NCI-H1092 treated with DMSO at 0.1 percent for 48 hours (cell line): ENCODE data around the gene RER1.

Source experiments
- DNase-seq: peaks from one replicate; lab custom pipeline; 2025; lab: John Stamatoyannopoulos, UW

The RER1 gene

DNA sequence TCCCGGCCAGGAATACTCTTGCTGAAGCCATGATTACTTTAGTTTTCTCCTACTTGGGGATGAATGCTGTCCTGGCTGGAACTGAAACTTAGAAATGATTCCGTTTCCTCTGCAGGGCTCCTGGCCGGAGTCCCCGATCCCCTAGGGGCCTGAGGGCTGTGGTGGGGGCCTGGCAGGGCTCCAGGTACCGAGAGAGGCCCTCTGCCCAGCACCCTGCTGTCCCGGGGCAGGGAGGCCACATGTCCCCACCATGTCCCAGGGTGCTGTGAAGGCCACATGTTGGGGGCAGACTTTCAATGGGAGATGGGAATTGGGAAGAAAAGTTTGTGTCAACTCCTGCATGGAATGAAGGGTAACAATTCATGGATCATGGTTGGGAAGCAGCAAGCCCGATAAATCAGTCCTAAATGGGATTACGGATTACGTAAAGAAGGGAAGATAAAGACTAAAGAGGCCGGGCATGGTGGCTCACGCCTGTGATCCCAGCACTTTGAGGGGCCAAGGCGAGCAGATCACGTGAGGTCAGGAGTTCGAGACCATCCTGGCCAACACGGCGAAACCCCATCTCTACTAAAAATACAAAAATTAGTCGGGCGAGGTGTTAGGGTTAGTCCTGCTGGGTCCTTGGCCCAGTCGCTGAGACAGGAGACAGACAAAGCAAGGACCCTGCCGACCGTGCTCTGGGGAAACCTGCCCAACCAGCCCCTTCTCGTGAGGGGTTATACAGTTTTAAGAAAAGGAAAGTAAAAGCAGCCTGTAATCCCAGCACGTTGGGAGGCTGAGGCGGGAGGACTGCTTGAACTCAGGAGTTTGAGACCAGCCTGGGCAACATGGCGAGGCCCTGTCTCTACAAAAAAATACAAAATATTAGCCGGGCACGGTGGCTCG lies 37.8 kb upstream of the RER1 start:
- DNase-seq: no peak

DNA sequence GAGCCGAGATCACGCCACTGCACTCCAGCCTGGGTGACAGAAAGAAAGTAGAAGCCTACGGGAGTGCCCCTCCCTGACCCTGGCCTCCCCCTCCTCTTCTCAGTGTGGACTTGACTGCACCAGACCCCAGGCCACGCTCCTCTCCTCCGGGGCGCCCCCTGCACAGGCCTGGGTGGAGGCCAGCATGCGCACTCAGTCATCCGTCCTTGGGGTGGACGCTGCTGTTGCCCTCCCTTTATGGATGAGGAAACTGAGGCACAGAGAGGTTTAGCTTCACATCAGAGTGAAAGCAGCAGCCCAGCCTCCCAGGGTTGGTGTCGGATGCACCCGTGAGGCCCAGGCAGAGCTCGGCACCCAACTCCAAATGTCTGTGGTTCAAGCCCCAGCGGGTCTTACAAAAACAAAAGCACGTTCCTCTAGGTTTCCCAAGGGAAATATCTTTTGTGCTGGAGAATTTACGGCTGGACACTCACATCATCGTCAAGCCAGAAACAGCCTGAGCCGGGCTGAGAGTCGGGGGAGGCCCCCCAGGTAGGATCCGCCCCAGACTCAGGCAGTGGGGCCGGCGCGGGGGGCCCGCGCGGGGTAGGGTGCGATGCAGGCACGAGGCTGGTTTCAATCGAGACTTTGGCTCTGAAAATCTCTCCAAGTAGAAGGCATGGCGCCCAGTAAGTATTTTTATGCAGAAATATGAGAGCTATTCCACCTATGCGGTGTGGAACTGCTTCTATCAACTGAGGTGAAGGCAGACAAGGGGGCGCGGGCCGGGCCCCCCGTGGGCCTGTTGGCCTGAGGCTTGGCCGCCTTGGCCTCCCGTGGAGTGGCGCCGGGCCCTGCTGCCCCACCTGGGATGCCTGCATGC lies 36.9 kb upstream of the RER1 start:
- DNase-seq: no peak

DNA sequence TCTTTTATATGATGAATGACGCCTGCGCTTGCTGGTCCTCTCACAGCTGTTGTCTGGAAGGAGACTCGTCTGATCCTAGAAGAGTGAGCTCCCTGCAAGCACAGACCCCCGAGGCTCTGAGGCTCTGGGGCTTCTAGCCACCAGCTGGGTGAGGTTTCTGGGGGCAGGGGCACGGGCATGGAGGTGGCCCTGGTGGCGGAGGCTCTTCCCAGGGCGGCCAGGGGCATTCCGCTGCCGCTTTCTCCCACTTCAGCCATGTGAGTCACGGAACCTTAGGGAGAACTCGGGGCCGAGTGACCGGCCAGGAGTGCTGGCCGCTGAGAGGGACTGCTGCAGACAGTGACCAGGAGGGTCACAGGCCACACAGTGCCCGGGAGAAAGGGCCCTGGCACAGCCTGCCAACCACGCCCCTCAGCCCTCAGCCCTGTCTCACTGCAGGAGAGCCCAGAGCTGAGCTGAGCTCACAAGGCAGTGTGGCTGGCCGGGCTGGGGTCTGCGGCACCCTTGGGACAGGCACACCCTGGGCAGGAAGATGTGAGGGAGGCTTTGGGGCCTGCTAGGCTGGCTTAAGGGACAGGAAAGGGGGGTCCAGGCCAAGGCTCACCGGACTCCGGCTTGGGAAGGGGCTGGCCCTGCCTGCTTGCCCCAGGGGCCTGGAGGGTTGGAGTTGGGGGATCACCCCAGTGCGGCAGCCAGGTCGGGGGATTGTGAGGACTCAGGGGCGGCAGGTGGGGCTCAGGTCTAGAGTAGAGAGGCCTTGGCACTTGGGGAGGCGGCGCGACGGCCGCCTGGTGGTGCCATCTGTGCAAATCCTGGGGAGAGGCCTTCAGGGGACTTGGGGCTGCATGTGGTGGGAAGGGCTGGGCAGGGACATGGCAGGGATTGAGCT lies 36.0 kb upstream of the RER1 start:
- DNase-seq: no peak

DNA sequence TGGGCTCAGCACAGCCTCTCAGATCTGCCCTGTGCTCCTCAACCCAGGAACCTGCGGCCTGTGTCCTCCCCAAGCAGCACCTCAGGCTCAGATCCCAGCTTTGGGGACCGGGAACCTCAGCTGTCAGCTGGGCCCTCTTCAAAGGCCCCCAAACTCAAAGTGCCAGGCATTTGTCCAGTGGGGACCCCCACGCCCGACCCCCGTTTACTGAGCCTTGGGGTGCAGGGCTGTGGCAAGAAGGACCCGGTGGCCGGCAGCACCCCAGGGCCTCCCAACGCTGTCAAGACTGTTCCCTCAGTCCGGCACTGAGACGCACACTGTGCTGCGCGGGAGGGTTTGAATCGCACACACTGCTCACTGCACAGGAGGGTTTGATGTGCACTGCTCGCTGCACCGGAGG lies 35.2 kb upstream of the RER1 start:
- no peak for DNase-seq

DNA sequence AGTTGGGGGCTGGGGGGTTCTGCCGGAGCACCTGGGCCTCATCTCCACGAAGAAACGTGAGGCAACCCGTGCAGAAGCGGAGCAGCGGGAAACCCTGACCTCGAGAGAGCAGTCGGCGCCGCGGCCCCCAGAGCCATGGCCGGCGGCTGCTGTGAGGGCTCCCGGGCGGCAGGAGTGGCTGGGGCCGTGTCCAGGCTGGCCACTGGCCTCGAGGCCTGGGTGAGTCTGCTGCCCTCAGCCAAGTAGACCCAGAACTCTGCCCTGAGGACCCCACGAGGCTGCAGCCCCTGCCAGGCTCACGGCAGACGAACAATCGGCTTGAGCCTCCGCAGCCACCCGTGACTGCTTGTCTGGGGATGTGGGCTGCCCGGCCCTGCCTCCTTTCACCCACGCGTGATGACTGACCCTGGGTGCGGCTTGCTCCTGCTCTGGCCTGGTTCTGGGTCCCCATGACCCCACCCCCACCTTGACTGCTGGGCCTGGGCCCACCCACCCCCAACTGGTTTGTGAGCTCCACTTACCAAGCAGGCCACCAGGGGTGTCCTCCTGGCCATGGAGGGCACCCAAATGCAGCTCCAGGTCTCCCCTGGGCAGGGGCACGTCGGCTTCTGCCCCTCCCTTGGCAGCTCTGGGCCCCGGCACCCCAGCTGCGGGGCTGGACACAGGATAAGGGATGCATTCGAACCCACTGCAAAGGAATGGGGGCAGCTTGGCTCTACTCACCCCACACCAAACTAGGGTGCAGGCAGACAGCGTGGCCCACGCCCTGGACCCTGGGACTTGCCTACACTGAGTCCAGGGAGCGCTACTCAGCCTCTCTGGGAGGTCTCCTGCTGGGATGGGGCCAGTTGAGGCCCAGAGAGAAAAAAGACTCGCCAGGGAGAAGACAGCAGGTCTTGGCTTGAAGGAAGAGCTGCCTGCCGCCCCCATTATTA lies 34.5 kb upstream of the RER1 start:
- DNase-seq: no peak

DNA sequence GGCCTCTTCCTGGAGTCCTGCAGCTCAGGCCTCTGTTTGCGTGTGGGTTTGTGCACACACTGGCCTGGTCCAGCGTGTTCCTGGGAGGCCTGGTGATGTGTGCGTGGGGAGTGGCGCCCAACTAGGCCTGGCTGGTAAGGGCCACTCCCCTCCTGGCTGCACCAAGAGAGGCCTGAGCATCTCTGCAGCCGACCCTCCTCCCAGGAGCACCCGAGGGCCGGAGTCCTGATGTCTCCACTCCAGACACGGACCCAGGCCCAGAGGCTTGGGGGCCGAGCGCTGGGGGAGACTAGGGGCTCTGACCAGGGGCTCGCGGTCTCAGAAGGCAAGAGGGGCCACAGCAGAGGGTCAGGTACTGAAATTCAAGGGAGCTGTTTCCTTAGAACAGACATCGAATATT lies 33.6 kb upstream of the RER1 start:
- no peak for DNase-seq

DNA sequence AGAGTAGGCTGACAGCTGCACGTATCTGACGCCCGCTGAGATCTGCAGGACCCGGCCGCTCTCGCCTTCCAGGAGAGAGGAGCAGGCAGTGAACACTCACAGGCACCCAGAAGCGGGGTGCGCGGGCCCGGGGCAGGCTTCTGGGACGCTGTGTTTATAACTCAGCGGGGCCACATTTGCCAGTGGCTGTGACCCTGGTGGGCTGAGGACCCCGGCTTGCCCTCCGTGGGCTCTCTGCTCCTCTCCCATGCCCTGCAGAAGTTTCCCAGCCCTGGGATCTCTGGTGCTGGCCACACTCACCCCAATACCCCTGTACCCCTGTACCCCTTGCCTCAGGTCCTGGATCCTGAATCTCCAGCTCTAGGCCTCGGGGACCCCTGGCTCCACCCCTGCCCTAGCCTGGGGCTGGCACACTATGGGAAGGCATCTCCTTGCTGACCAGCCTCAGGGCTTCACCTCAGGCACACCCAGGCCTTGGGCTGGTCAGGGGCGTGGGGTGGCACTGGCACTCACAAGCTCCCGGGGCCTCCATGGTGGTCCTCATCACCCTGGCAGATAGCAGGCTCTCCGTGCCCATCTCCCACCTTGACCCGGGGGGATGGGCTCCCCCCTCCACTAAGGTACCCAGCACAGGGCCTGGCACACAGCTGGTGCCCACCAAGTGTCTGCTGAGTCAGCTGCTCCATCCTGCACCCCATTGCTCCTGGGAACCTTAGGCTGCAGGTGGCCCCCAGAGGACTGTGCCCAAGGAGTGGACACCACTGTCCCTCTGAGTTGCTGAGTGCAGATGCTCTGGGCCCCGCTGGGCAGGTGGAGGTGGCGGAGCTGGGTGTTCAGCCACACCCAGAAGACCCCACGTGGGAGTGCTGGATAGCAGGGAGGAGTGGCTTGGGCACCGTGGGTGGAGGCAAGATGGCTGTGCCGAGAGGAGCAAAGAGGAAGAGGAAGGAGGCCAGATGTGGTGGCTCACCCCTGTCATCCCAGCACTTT lies 32.7 kb upstream of the RER1 start:
- DNase-seq: no peak

DNA sequence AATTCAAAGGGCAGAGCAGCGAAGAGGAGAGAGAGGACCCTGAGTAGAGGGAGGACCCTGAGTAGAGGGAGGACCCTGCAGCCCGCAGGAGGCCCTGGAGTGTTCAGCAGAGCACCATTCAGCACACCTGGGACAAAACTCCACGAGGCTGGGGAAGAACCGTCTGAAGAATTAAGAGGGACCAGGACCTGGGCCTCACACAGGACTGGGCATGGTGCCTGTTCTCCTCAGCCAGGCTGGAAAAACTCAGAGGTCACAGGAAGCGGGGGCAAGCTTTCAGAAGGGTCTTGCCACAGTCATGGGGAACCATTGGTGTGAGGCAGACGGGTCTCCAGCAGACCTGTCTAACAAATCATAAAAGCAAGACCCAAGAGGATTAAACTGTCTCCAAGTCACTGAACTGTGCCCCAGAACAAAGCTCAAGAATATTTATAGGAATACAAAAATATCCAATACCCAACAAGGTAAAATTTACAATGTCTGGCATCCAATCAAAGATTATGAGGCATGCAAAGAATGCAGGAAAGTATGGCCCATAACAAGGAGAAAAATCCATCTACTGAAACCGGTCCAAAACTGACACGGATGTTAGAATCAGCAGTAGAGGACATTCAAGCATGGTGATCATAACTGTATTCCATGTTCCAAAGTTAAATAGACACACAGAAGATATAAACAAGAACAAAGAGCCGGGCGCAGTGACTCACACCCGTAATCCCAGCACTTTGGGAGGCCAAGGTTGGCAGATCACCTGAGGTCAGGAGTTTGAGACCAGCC lies 30.9 kb upstream of the RER1 start:
- no peak for DNase-seq

DNA sequence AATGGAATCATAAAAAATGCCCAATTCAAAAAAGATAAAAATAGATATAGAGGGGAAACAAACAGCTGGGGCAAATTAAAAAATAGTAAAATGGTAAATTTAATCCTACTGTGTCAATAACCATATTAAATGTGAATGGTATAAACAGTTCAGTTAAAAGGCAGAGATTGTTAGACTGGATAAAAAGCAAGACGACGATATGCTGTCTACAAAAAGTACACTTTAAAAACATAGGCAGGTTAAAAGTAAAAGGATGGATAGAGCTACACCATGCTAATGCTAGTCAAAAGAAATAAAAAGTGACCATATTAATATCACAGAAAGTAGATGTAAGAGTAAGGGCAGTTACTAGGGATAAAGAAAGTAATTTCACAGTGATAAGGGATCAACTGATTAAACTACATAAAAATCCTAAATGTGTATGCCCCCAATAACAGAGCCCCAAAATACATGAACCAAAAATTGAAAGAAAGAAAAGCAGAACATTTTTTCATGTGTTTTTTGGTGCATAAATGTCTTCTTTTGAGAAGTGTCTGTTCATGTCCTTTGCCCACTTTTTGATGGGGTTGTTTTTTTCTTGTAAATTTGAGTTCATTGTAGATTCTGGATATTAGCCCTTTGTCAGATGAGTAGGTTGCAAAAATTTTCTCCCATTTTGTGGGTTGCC lies 27.7 kb upstream of the RER1 start:
- DNase-seq: no peak

DNA sequence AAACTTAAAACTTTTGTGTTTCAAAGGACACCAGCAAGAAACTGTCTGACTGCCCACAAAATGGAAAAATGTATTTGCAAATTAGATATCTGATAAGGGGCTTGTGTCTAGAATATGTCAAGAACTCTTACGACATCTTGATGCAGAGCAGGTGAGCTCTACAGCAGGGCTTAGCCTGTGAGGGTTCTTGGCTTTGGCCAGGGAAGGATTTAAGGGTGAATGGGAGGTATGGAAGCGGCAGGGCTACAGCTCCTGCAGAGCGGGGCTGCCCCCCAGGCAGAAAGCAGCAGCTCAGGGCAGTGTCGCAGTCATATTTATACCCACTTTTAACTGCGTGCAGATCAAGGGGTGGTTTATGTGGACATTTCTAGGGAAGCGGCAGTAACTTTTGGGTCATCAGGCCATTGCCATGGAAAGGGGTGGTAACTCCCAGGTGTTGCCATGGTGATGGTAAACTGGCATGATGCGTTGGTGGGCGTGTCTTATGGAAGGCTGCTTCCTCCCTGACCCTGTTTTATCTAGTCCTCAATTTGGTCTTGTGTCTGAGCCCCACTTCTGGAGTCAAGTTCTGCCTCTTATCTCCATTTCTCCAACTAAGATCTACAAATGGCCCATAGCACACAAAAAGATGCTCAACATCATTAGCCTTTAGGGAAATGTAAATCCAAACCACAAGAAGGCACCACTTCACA lies 23.4 kb upstream of the RER1 start:
- no peak for DNase-seq

DNA sequence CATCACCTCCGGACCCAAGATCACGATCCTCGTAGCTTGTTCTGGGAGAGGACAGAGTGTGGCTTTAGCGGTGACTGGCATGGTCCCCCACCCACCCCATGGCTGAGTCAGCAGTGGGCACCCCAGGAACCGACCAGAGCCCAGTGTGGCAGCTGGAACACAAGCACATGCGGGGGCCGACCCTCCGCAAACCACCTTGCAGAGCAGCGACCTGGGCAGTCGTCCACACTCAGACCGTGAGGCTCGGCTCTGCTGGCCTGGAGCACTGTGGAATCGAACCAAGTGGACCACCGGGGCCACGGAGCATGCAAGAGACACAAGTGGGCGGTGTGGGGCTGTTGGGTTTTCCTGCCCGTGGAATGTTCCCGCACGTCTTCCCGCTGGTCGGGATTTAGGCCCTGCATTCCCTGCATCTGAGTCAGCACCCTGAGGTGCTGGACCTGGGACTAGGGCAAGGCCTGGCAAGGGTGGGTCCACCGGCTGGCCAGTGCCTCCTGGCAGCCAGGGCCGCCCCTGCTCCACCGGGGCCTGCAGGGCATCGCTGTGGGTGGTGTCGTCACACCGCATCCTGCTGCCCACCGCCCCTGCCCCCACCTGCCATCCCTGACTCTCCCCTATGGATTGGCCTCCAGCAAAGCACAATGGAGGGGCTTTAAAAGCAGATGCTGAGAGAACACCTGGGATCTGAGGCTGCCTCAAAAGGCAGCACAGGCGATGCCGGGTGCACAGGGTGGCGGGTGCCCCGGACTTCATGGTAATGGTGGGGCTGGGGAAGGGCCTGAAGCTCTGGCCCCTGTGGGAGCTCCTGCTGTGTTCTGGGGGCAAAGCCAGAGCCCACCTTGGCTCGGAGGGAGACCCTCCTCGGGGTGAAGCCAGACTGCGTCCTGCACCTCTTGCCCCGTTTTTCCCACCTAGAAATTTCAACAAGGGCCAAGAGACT lies 18.8 kb upstream of the RER1 start:
- DNase-seq: no peak

DNA sequence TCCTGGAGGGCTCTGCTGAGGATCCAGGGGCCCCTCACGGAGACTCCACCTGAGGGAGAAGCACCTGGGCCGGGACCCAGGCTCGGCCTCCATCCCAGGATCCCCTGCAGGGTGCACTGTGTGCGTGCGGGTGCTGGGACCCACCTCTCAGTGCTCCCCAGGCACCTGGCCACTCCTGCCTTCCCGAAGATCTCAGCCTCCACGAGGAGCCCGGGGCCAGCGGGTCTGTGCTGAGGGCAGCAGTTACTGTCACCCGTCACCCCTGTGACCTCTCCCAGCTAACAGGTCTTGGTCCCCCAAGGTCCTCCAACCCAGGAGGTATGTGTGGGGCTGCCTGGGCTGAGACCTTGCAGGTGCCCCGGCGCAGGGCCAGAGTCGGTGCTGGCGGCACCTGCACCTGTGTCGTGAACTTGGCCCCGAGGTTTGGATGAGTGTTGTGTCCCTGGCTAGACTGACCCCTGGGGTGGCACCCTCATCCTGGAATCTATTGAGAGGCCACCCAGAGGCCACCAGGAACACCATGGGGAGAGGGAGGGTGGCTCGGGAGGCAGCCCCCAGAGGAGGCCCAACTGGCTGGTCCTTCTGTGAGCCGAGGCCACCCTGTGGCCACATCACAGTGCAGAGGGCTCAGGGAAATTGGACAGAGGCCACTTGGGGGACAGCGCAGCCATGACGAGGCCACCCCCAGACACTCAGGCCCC lies 17.9 kb upstream of the RER1 start:
- no peak for DNase-seq

DNA sequence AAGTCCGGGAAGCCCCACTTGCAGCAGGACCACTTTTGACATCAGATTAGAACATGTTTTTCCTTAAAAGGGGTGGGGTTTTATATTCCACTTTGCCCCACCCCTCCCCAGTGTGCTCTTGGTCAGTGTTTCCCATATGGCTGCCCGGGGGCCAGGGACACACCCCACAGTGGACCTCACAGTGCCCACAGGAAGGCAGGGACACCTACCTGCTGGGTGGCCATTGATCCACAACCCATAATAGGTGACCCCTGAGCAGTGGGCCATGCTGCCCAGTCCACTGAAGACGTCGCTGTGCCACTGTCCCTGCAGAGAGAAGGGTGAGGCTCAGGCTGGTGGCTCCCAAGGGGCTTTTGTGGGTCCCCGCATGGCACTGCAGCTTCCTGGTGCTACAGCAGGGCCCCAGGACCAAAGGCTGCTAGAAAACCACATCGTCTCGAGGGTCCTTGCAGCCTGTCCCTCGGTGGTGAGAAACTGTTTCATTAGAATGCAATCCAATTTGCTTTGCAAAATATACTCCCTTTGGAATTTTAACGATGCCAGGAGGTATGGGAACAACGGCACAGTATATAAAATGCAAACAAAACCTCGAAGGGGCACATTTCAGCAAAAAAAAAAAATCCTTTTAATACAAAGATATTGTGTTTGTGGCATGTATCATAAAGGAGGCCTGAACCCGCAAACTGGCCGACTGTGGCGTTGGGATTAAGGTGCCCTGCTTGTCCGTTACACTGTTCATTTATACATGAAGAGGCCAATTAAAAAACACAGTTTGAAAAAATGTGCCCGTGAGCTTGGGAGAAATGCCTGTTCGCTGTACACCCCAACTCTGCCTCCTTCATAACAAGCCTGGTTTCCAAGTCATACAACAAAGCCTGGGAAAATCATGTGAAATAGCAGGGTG lies 17.1 kb upstream of the RER1 start:
- DNase-seq: no peak

DNA sequence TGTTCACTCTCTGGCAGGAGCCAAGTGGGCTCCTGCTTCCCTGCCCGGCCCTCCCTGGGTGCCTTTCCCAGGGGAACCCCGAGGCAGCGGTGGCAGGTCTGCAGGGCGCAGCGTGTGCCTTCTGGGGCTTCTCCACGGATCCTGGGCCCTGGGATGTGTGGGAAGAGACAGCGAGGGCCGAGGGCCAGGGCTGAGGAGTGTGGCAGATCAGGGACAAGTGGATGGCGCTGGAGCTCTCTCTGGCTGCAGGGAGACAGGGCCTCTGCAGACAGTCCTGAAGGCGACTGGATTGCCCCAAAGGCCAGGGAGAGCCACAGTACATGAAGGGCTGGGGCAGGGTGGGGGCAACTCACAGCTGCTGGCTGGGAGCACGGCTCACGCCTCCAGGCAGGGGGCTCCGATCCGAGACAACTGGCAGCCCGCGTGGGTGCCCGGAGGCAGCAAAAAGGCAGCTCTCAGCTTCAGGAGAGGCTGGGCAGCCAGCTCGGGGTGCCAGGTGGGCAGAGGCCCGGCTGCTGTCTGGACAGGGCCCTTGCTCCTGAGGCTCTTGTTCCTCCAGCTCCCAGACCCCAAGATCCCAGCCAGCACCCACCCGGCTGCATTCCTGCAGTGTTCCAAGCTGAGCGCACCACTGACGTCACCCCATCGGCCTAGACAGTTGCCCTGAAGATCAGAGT lies 16.3 kb upstream of the RER1 start:
- no peak for DNase-seq

DNA sequence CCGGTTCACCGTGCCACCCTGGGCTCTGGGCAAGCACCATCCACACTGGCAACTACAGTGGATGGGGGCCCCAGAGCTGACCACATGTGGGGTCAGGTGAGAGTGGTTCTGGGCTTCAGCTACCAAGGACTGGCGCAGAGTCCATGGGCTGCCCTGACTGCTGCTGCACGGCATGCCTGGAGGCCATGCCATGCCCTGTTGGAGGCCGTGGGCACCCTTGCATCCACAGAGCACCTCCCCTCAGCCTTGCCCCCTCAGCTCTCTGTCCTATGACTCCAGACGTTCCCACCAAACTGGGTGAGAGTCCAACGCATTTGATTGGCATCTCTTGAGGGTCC lies 15.7 kb upstream of the RER1 start:
- no peak for DNase-seq
